CD14-positive monocyte (primary cell): ENCODE data around the gene DOHH. TPM values are rescaled to one million over a fixed set of nuclear protein-coding genes. Genes with fewer than 3 reads are reported as not detected.

Experiments used
- DNase-seq, 3 donors: peaks; one replicate each; pipeline ENCODE4 v3.0.0-alpha.2; 2011 to 2022
- H2AFZ ChIP-seq: 2 replicates; pipeline ENCODE4 v1.6.0; 2012; ENCODE audit warnings: mild to moderate bottlenecking, low read depth, low read length, inconsistent platforms; ENCODE audit not compliant: insufficient read depth, poor library complexity, severe bottlenecking
- H3K27ac ChIP-seq, 2 donors: 1 replicate in 1 of 2; 2 replicates in 1 of 2; pipeline ENCODE4 v1.5.1; 2012 to 2013; ENCODE audit warnings: low read length in 2 of 2, control low read depth in 1 of 2, inconsistent platforms in 1 of 2, low read depth in 1 of 2, mild to moderate bottlenecking in 1 of 2
- H3K27me3 ChIP-seq, 2 donors: one replicate each; pipeline versions ENCODE4 v1.6.0 to v1.6.1; 2011 to 2013; ENCODE audit warnings: low read length in 2 of 2; ENCODE audit not compliant: control insufficient read depth in 2 of 2, insufficient read depth in 2 of 2
- H3K36me3 ChIP-seq, 2 donors: replicated peaks in 1 of 2; 1 replicate in 1 of 2; 2 replicates in 1 of 2; pipeline versions ENCODE4 v1.5.1 to v1.6.1; 2012 to 2013; ENCODE audit warnings: low read length in 2 of 2, control low read depth in 1 of 2, inconsistent platforms in 1 of 2, mild to moderate bottlenecking in 1 of 2; ENCODE audit not compliant: insufficient read depth in 2 of 2, control insufficient read depth in 1 of 2
- H3K4me1 ChIP-seq, 2 donors: 1 replicate in 1 of 2; 2 replicates in 1 of 2; pipeline versions ENCODE4 v1.5.1 to v1.6.1; 2012 to 2013; ENCODE audit warnings: low read length in 2 of 2, control low read depth in 1 of 2, inconsistent platforms in 1 of 2, mild to moderate bottlenecking in 1 of 2, moderate library complexity in 1 of 2; ENCODE audit not compliant: insufficient read depth in 2 of 2, control insufficient read depth in 1 of 2
- H3K4me2 ChIP-seq: replicated peaks from 2 replicates; pipeline ENCODE3; 2012; ENCODE audit warnings: low read length, moderate library complexity, mild to moderate bottlenecking; ENCODE audit not compliant: poor library complexity, severe bottlenecking; ENCODE audit errors: extremely low read depth
- H3K4me3 ChIP-seq, 3 experiments: fragments of 200-600 bp in 1 of 3; sonication (generic) in 1 of 3; replicated peaks in 1 of 3; 1 replicate in 2 of 3; 2 replicates in 1 of 3; pipeline ENCODE4 v1.5.1; 2011 to 2013; ENCODE audit warnings: low read length in 3 of 3, mild to moderate bottlenecking in 3 of 3, control low read depth in 2 of 3, low read depth in 2 of 3, inconsistent platforms in 1 of 3, moderate library complexity in 1 of 3
- H3K79me2 ChIP-seq: 2 replicates; pipeline ENCODE4 v1.6.0; 2012; ENCODE audit warnings: mild to moderate bottlenecking, control low read depth, inconsistent platforms, low read length, moderate library complexity; ENCODE audit not compliant: insufficient read depth
- H3K9ac ChIP-seq: 2 replicates; pipeline ENCODE4 v1.6.0; 2017; ENCODE audit warnings: low read length, mild to moderate bottlenecking; ENCODE audit not compliant: insufficient read depth, poor library complexity, severe bottlenecking
- H3K9me3 ChIP-seq, 2 donors: replicated peaks in 1 of 2; 1 replicate in 1 of 2; 2 replicates in 1 of 2; pipeline versions ENCODE4 v1.5.1 to v1.6.1; 2012 to 2013; ENCODE audit warnings: low read length in 2 of 2, control low read depth in 1 of 2; ENCODE audit not compliant: control insufficient read depth in 1 of 2, insufficient read depth in 1 of 2
- H4K20me1 ChIP-seq: 2 replicates; pipeline ENCODE4 v1.6.0; 2012; ENCODE audit warnings: mild to moderate bottlenecking, low read length, control low read depth, moderate library complexity; ENCODE audit not compliant: insufficient read depth
- H3K27ac Mint-ChIP-seq, 7 donors: one replicate each; pipeline ENCODE4 v1.8.0; 2020; ENCODE audit warnings: mild to moderate bottlenecking in 7 of 7, mixed read lengths in 7 of 7, moderate library complexity in 6 of 7, inconsistent platforms in 2 of 7
- H3K27me3 Mint-ChIP-seq, 3 donors: one replicate each; pipeline ENCODE4 v1.8.0; 2021 to 2022; ENCODE audit warnings: low read depth in 3 of 3, mild to moderate bottlenecking in 3 of 3, mixed read lengths in 3 of 3, moderate library complexity in 3 of 3, inconsistent platforms in 1 of 3
- H3K36me3 Mint-ChIP-seq, 2 donors: one replicate each; pipeline ENCODE4 v1.8.0; 2020; ENCODE audit warnings: mixed read lengths in 2 of 2, inconsistent platforms in 1 of 2, mild to moderate bottlenecking in 1 of 2
- H3K4me1 Mint-ChIP-seq: one replicate; pipeline ENCODE4 v1.8.0; 2020; ENCODE audit warnings: mild to moderate bottlenecking, mixed read lengths
- H3K4me3 Mint-ChIP-seq, 2 donors: one replicate each; pipeline ENCODE4 v1.8.0; 2020; ENCODE audit warnings: mild to moderate bottlenecking in 2 of 2, mixed read lengths in 2 of 2, moderate library complexity in 1 of 2
- H3K9me3 Mint-ChIP-seq, 7 donors: one replicate each; pipeline ENCODE4 v1.8.0; 2020 to 2022; ENCODE audit warnings: mixed read lengths in 7 of 7, mild to moderate bottlenecking in 6 of 7, moderate library complexity in 6 of 7, inconsistent platforms in 2 of 7
- WGBS: methylation state at CpG from one replicate; pipeline ENCODE4 v1.1.5; 2013; ENCODE audit warnings: missing lambda C conversion rate; ENCODE audit not compliant: insufficient coverage; 5-methylcytosine and 5-hydroxymethylcytosine counted together
- intact Hi-C, 2 donors: fragments of 100-400 bp; cut with micrococcal nuclease; formaldehyde crosslinking; loops; one replicate each; pipeline versions ENCODE4 v1.15.0 to v1.15.1; 2023
- polyA plus RNA-seq, 3 donors: library from polyadenylated mRNA; depleted of rRNA in 1 of 3; unstranded in 2 of 3; stranded (reverse) in 1 of 3; fragments of 300-500 nt in 2 of 3; fragments of >200 nt in 1 of 3; fragmentation: Illumina TruSeq in 2 of 3; gene quantifications; 1 replicate in 2 of 3; 2 replicates in 1 of 3; pipeline ENCODE4 v1.2.3, GENCODE V29; 2012 to 2021
- TF ChIP-seq, protein P1 (sequence below): fragments of 200-600 bp; IDR thresholded peaks from one replicate; pipeline ENCODE4 v1.8.0; 2022; ENCODE audit warnings: antibody characterized with exemption, mild to moderate bottlenecking

The DOHH gene
- polyA plus RNA-seq, 3 donors = 3.7 to 4.2 (median 4.1) TPM

DNA sequence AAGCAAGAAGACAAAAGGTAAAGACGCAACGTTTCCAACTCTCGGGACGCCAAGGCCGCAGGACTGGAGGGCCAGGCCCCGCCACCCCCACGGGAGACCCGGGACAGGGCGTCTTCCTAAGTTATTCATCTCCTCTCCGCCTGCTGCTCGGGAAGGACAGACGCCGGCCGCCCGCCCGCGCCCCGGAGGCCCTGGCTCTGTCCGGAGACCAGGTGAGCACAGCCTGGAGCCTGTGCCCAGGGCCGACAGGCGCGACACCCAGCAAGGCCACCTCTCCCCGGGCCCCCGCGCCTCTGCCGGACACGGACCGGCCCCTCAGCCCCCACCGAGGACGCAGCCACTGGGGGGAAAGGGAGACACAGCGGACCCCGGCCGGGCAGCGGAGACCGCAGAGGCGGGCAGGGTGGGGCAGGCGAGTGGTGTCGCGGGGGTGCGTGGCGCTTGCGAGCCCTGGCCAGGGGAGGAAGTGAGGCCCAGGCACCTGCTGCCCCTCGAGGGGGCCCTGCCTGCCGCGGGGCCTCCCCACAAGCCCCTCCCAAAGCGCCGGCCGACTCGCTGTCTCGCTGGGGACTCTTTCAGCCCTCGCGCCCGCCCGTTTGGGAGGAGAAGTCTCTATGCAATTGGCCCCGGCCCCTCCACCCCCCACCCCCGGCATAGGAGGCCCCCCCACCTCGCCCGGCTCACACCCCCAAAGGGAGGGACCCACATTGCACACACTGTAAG is 37.3 kb downstream of the DOHH start:
- Histone ChIP-seq H3K36me3 (peaks cover 16 to 43% of the 10 kb centered on the region in 2 donors), H3K4me3 (no peak overlapping the region), H3K9ac (no peak overlapping the region), H3K79me2 (peaks cover 5% of the 10 kb centered on the region), H3K27me3 (no peaks in the 10 kb centered on the region), H3K27ac (no peak overlapping the region), H3K9me3 (no peaks in the 10 kb centered on the region), H4K20me1 (peaks cover 40% of the 10 kb centered on the region), H3K4me1 (no peaks in the 10 kb centered on the region), H2AFZ (no peak overlapping the region), H3K4me2 (no peak overlapping the region)
- Mint-ChIP-seq H3K36me3 (peaks cover 18 to 41% of the 10 kb centered on the region in 2 donors), H3K9me3 (peaks cover 0 to 2% (median 0%) of the 10 kb centered on the region in 7 donors), H3K4me1 (no peaks in the 10 kb centered on the region), H3K27me3 (no peaks in the 10 kb centered on the region), H3K4me3 (no peak overlapping the region), H3K27ac (no peak overlapping the region)
- DNase-seq = no peak
- intact Hi-C loops = no loop called here
- 97% methylated on average over 34 of the region's 58 CpGs for WGBS
- TF ChIP-seq, protein P1, sequence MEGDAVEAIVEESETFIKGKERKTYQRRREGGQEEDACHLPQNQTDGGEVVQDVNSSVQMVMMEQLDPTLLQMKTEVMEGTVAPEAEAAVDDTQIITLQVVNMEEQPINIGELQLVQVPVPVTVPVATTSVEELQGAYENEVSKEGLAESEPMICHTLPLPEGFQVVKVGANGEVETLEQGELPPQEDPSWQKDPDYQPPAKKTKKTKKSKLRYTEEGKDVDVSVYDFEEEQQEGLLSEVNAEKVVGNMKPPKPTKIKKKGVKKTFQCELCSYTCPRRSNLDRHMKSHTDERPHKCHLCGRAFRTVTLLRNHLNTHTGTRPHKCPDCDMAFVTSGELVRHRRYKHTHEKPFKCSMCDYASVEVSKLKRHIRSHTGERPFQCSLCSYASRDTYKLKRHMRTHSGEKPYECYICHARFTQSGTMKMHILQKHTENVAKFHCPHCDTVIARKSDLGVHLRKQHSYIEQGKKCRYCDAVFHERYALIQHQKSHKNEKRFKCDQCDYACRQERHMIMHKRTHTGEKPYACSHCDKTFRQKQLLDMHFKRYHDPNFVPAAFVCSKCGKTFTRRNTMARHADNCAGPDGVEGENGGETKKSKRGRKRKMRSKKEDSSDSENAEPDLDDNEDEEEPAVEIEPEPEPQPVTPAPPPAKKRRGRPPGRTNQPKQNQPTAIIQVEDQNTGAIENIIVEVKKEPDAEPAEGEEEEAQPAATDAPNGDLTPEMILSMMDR = no peak

DNA sequence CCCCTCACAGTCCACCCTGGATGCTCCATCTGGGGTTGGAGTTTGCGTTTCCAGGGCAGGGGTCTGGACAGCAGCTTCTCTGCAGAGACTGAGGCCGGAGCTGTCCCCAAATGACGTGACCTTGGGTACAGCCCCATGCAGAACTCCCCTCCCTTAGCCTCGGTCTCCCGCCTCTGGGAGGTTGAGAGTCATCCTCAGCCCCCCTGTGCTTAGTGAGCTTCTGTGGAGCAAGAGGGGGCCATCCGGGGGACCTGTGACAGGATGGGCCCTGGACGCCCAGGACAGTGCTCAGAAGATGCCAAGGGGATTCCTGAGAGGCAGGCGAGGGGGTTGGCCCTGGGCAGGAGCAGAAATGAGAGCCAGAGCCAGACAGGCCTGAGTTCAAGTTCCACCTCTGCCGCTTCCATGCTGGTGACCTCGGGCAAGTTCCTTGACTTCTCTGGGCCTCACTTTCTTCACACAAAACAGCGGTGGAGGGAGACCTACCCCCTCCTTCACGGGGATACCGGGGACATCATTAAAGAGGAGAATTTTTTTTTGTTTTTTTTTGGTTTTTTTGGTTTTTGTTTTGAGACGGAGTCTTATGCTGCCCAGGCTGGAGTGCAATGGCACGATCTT is 40.4 kb downstream of the DOHH start:
- H3K4me3 Mint-ChIP-seq = no peak overlapping the region
- H3K9me3 Mint-ChIP-seq = no peaks in the 10 kb centered on the region
- Histone ChIP-seq H3K9me3 (no peaks in the 10 kb centered on the region), H3K4me1 (no peaks in the 10 kb centered on the region), H4K20me1 (peaks cover 51% of the 10 kb centered on the region), H3K9ac (no peak overlapping the region), H3K27me3 (no peaks in the 10 kb centered on the region), H3K4me3 (no peak overlapping the region), H3K79me2 (peaks cover 9% of the 10 kb centered on the region), H3K36me3 (peaks cover 43 to 74% of the 10 kb centered on the region in 2 donors), H2AFZ (no peak overlapping the region), H3K27ac (no peak overlapping the region), H3K4me2 (no peak overlapping the region)
- peaks cover 14 to 50% of the 10 kb centered on the region in 2 donors for H3K36me3 Mint-ChIP-seq
- H3K27ac Mint-ChIP-seq = peak overlapping the region in 3 of 7 donors; percentile 7 to 48 (median 46)
- intact Hi-C loops = no loop called here
- WGBS = 96% methylated on average over 7 of the region's 15 CpGs
- no peaks in the 10 kb centered on the region for H3K4me1 Mint-ChIP-seq
- no peak for DNase-seq
- H3K27me3 Mint-ChIP-seq = no peaks in the 10 kb centered on the region
- TF ChIP-seq, protein P1 = no peak
